NCI-H69 (cell line): ENCODE measurements around the gene RHCG.
A peak's percentile ranks its signal among the peaks of the same experiment; 100 is the strongest.

Source experiments
- DNase-seq: peaks from one replicate; lab custom pipeline; 2025; lab: John Stamatoyannopoulos, UW

Gene RHCG

DNA sequence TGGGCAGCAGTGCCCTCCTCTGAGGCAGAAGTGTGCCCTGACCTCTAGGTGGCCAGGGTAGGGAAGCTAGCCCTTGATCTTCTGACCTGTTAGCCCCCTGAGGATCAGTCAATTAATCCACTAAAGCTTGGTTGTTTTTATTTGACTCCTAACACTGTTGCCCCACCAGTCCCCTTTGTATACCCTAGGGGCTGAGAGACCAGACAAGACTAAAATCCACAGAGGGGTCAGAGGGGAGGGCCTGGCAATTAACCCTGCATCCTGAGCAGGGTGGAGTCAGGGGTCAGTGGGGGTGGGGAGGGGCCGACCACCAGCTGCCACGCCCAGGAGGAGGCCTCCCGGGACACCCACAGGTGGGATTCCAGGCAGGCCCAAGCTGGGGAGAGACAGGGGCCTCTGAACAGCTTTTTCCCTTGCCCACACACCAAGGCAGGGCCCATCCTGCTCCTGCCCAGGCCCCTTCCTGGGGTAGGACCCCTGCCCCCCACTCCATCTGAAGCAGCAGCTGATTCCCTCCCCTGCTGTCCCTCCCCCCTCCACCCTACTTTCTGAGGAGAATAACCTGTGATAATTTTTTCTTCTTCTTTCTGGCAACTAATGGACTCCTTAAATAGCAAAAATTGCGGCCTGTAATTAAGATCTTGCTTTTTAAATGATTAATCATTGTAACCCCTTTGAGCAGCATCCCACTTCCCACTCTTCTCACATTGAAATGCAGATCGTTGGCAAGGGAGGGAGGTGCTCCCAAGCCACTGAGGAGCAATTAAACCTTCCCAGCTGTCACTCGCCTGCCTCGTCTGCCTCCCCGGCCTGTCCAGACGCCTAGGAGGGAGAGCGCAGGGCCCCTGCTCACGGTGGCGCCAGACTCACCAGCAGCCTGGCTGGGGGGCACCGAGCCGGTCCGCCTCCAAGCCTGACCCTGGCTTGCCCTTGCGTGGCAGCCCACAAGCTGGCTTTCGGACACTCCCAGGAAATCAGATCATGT, 51.9 kb downstream of the RHCG start:
- DNase-seq: peak; percentile 93

DNA sequence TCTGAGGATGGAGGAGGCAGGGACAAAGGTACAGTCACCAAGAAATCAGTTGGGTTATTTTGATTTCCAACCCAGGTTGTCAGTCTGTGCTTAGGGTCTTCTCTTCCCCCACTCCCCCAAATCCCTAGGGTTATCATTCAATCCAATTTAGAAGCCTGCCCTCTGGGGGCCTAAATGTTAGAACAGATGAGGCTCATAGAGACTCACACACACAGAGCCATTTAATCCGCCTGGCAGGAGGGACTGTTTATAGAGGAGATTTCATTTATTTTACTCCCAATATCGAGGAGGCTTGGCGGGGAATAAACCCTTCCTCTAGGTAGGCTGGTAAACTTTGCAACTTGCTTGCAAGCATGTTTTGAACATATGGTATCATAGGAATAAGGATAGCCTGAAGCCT, 52.8 kb downstream of the RHCG start:
- DNase-seq: peak; percentile 93

DNA sequence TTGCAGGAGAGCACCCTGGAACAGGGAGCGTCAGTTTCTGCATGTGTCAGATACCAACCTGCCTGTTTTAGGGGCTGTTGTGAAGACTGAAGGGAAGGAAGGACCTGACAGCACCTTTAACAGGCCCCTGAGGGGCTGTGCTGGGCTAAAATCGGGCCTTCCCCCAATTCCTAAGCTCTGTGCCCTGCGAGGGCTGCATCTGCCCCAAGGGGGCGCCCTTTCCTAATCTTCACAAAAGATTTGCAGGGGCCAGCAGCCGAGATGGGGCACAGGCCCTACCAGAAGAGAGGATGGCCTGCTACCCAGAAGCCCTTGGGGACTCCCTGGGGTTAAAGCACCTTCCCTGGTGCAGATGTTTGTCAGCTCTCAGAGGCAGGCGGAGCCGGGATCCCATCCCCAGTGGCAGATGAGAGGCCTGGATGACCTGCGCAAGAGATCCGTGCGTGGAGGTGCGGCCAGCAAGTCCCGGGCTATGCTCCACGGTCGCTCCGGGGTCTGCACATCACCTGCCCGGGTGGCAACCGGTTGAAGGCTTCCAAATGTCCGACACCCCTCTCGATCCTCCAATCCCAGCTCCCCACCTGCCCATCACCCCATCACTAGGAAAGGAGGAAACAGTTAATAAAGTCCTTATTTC, 53.6 kb downstream of the RHCG start:
- DNase-seq: peak; percentile 89

DNA sequence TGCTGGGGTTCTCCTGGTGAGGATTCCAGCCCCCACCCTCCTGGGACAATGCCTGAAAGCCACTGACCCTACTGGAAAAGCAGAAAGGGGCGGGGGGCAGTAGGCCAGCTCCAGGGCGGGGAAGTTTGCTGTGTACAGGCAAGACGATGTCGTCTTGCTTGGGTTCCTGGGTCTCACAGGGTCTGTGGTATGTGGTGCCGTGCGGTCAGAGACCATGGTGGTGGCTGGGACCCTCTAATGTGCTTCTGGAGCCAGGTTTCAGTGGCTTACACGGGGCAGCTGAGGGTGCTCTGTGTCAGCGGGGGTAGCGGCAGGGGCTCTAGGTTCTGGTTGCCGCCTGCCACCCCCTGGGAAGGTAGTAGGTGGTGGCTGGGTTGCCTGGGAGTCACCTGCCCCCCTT, 54.2 kb downstream of the RHCG start:
- no peak for DNase-seq

DNA sequence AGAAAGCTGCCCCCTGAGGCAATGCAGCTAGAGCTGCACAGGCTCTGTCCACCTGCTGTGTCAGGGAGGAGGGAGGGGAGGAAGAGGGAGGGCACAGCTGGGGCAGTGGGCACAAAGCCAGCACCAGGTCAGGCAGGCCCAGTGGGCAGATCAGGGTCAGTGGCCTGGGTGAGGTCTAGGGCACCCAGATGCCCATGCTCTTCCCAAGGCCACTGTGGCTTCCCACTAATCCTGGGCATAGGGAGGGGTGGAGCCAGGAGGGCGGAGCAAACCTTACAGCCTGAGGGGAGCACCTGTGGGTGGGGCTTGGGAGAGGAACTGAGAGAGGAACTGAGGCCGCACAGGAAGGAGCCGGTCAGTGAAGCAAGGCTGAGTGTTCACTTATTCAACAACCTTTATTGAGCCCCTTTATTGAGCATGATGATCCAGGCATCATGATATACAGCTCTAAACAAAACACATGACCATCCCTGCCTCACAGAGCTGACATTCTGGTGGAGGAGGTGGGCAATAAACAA, 55.0 kb downstream of the RHCG start:
- DNase-seq: peak; percentile 82

DNA sequence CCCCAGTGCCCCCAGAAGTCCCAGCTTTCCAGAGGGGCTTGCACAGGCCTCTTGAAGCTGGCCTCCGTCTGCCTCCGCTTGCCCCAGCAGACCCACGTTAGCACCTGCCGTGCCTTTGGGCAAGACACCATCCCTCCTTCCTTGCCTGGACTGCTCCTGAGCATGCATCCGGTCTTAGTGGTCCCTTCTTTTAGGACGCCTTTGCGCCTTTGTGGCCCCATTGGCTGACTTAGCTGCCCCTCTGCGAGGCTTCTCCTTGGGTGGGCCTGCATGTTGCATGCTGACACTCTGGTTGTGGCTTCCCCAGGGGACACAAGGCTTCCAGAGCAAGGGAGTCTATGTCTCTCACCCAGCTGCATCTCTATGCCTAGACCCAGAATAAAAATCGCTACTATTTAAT, 56.6 kb downstream of the RHCG start:
- no peak for DNase-seq

DNA sequence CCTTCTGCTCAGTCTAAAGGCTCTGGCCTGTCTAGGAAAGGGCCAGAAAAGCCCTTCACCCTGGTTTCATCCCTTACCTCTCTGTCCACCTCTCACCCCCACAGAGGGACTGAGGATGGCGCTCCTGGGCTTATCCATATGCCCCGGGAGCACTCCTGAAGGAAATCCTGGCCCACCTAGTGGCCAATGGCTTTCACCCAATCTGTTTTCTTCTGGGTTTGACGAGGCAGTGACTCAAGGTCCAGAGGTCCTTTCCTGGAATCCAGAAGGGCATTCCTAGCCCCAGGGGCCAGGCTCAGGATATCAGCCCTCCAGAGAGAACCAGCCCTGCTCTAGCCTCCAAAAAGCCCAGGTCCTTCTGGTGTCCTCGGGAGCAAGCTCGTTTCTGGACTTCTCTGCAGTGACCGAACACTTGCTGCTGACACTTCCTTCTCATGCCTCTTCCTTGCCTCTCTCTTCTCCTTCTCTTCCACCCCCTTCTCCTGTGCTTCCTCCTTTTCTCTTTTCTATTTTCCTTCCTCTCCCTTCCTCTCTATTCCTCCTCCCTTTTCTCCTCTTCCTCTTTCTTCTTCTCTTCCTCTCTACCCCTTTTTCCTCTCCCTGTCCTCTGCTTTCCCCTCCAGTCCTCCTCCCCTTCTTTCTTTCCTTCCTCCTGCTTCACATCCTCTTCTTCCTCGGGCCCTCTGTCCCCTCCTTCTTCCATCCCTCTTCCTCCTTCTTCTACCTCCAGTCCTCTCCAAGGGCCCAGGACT, 59.6 kb downstream of the RHCG start:
- DNase-seq: no peak

DNA sequence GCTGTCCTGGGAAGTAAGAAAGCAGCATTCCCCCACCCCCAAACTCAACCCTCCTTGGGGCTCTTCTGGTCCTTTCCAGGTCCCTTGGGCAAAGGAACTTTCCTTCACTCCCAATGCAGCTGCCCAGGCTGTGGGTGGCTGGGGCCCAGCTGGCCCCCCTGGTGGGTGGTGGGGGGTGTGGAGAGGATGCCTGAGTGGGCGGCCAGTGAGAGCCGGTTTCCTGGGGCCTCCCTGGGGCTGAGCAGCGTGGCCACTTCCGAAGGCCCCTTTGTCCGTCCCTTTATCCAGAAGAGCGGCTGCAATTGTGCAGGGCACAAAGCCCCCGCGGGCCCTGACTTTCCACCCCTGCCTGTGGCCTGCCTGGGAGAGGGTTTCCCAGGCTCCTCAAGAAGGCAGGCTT, 61.0 kb downstream of the RHCG start:
- no peak for DNase-seq

DNA sequence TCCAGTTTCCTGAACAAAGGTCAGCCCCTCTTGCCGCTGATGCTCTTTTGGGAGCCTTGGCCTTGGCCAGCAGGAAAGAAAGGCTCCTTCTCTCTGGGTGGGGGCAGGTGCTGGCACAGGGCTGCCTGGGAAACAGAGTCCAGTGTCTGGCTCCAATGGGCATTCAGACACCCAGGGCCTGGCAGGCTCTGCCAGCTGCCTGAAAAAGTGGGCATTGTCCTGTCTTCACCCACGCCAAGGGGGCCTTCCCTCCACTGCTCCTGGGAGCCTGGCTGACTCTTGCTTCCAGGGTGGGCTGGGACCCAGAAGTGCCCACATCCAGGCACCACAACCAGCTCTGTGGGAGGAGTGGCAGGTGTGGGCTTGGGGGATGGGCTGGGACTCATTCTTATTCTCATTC, 62.7 kb downstream of the RHCG start:
- DNase-seq: no peak

DNA sequence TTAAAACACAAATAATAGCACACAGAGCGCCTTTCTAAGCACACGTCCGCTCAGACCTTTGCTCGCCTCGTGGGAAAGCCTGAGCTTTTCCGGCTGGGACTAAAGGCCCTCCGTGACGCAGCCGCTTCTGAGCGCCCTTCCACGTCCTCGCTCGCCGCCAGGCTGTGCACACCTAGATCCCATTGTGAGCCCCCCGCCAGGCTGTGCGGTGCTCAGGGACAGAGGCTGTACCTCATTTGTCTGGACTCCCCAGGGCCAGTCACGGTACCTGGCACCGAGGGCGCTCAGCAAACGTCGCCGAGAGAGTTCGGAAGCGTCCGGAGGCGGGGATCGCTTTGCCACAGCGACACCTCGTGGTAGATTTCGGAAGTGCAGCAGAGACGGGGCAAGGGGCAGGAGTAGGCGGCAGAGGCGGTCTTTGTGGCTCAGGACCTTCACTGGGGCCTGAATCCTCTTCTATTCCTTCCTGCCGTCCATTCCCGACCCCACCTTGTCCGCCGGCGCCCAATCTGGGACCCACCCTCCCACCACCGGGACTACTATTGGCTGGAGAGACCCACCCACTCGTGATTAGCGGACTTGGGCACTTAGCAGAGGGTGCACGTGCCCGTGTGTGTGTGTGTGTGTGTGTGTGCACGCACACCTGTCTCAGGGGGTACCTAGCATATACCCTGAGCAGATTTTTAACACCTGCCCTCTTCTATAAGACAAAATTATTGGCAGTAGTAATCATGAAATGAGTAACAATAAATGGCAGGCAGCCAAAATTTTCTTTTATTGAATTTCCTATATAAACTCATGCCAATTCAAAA, 65.6 kb downstream of the RHCG start:
- DNase-seq: peak; percentile 84

DNA sequence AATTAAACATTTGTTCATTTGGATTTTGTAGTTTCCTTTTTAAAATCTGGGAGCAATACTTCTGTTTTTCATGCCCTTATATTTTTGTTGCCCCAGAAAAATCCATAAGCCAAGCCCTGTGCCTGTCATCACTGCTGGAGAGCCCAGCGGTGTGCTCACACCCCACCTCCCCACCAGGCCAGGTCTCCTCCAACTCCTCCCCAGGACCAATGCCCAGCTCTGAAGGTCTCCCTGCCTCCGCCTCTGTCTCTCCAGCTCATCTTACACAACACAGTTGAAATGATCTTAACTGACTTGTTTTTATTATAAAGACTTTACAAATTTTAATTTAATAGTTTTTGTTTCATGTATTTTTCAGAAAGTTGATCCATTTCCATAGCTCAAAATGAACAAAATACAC, 66.4 kb downstream of the RHCG start:
- peak; percentile 47 for DNase-seq

DNA sequence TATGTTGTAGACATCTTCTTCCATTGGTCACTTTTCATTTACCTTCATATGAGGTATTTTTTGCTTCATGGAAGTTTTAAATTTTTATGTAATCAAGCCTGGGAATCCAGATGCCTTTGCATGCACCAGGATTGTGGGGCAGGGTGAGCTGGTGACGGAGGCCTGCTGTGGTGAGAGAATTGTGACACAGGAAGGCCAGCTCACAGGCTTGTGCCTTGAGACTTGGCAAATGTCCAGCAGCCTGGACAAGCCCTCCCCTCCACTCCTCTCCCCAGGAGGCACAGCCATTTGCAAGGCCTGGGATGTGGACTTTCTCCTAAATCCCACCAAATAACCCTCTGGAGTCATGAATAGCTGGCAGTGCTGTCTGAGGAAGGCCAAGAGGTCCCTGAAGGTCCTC, 67.4 kb downstream of the RHCG start:
- DNase-seq: peak; percentile 71

DNA sequence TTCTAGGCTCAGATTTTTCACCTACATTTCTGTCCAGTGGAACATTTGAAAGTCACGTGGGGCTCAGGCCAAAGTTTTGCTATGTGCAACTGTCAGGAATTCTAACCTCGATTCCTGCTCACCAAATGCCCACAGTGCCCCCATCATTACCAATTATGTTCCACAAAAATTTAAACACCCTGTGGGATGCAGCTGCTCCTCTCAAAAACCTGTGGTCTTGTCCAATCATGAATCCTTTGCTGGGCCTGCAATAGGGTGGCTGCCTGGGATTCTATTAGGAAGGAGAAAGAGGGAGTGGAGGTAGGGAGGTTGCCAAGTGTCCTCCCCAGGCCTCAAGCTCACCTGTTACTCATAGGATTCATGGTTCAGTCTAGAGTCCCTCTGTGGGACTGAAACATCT, 68.1 kb downstream of the RHCG start:
- no peak for DNase-seq

DNA sequence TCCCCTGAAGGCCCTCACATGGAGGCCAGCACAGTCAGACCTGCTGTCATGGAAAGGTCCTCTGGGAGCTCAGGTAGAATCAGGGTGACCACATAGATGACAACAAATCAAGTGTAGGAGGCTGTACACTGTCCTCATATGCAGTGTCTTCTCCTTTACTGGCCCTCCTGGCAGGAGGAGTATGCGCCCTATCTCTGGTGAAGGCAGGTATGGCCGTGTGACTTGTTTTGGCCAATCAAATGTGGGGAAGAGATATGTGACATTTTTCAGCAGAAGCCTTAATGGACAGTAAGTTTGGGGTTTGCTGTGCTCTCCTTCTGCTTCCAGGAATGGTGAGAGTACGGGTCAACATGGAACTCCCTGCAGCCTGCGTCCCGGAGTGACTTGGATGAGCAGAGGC, 69.9 kb downstream of the RHCG start:
- DNase-seq: no peak

DNA sequence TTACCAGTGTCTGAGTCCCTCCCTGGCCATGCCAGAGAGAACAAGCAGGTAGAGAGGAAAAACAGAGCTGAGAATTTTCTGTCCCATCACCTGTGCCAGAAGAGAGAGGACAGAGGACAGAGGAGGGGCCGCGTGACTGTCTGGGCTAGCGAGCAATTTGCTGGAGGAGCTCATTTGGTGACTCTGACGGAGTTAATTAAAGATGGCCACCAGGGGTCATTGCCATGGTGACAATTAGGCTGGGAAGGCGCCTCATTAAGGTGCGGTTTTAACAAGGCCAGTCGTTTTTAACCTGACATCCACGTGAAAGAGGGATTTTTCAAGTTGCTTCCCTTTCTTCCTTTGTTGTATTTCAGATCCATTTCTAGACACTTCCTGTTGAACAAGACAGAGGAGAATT, 72.4 kb downstream of the RHCG start:
- peak; percentile 81 for DNase-seq
